ENCODE data around the gene ITGA2B. TPM values are rescaled to one million over a fixed set of nuclear protein-coding genes. Genes with fewer than 3 reads are reported as not detected.
A peak's percentile ranks its signal among the peaks of the same experiment; 100 is the strongest.

The ITGA2B gene
- total and polyA plus RNA-seq, 2 of the 13 experiments (the other 11 are each of a cell fraction or from before 2014, with no cell fraction given) = 0.38 to 1.1 TPM

- TF ChIP-seq RXRB (CRISPR knock-in tag; IDR thresholded peaks at IDR 0.05; ENCODE audit: borderline replicate concordance) (0 out of 2 replicates have a peak, but pooled peaks have one; percentile 10), AHDC1 (CRISPR knock-in tag; IDR thresholded peaks at IDR 0.05; ENCODE audit: borderline replicate concordance) (no peak), NFRKB (IDR thresholded peaks at IDR 0.05) (no peak), MLLT10 (CRISPR knock-in tag; IDR thresholded peaks at IDR 0.05) (no peak), ZNF275 (CRISPR knock-in tag; IDR thresholded peaks at IDR 0.05; ENCODE audit: borderline replicate concordance) (no peak), ZMAT5 (CRISPR knock-in tag; IDR thresholded peaks at IDR 0.05; ENCODE audit: borderline replicate concordance, low read depth) (no peak), AFF4 (CRISPR knock-in tag; IDR thresholded peaks at IDR 0.05) (no peak), KMT2B (CRISPR knock-in tag; IDR thresholded peaks at IDR 0.05) (no peak), JUN (CRISPR knock-in tag; IDR thresholded peaks at IDR 0.05) (no peak), ZNF569 (CRISPR knock-in tag; IDR thresholded peaks at IDR 0.05; ENCODE audit: borderline replicate concordance) (no peak), SRY (CRISPR knock-in tag; IDR thresholded peaks at IDR 0.05) (no peak), MXD4 (CRISPR knock-in tag; IDR thresholded peaks at IDR 0.05) (no peak), TRIM22 (IDR thresholded peaks at IDR 0.05) (no peak), ZNF326 (CRISPR knock-in tag; IDR thresholded peaks at IDR 0.05; ENCODE audit: borderline replicate concordance) (no peak), NFIC (IDR thresholded peaks at IDR 0.05; ENCODE audit: low read length) (no peak), ZFP41 (CRISPR knock-in tag; IDR thresholded peaks at IDR 0.05; ENCODE audit: borderline replicate concordance) (no peak)
Observed at GRCh38 chr17:44354582-44355561, 34.6 kb downstream of the ITGA2B start (continued).
